Jurkat, Clone E6-1 (cell line): ENCODE data around the gene ANKRD13D.
A peak's percentile ranks its signal among the peaks of the same experiment; 100 is the strongest.

Experiments used
- DNase-seq: peaks from one replicate; pipeline ENCODE4 v3.0.0-alpha.2; 2011; ENCODE audit warnings: low read depth, low spot score
- H3K4me3 ChIP-seq: 2 replicates; pipeline ENCODE4 v1.5.1; 2011; ENCODE audit warnings: mild to moderate bottlenecking, low read length, control low read depth, moderate library complexity

ANKRD13D gene

GRCh38 chr11:67282876-67283371 is 6.2 kb upstream of the ANKRD13D start:
- no peak for DNase-seq
- no peak overlapping the region for H3K4me3 ChIP-seq

GRCh38 chr11:67283481-67283963 is 5.6 kb upstream of the ANKRD13D start:
- H3K4me3 ChIP-seq = no peak overlapping the region
- no peak for DNase-seq

- no peak overlapping the region for H3K4me3 ChIP-seq
- no peak for DNase-seq
These were observed 4.1 kb upstream of the ANKRD13D start for GRCh38 chr11:67284811-67285540.

GRCh38 chr11:67285541-67286498 is 3.3 kb upstream of the ANKRD13D start:
- H3K4me3 ChIP-seq = no peak overlapping the region

GRCh38 chr11:67286621-67287333 is 2.3 kb upstream of the ANKRD13D start:
- DNase-seq = no peak
- H3K4me3 ChIP-seq = peak overlapping the region; percentile 80

More at GRCh38 chr11:67285541-67286498, 3.3 kb upstream of the ANKRD13D start:
- no peak for DNase-seq

GRCh38 chr11:67287355-67288197 is 1.5 kb upstream of the ANKRD13D start:
- DNase-seq = peak; percentile 80
- H3K4me3 ChIP-seq = peak overlapping the region; percentile 80

GRCh38 chr11:67288198-67288451 is 978 bp upstream of the ANKRD13D start:
- DNase-seq = no peak
- H3K4me3 ChIP-seq = peak overlapping the region; percentile 80

- H3K4me3 ChIP-seq = peak overlapping the region; percentile 80
- DNase-seq = peak; percentile 82
These were observed 464 bp upstream of the ANKRD13D start for GRCh38 chr11:67288452-67289225.

GRCh38 chr11:67289651-67290479 is 762 bp downstream of the ANKRD13D start:
- no peak for DNase-seq
- H3K4me3 ChIP-seq = peak overlapping the region; percentile 71

- DNase-seq = no peak
- H3K4me3 ChIP-seq = no peak overlapping the region
These were observed 1.7 kb downstream of the ANKRD13D start for GRCh38 chr11:67290801-67291200.

- no peak for DNase-seq
- H3K4me3 ChIP-seq = no peak overlapping the region
These were observed 2.6 kb downstream of the ANKRD13D start for GRCh38 chr11:67291481-67292381.

- no peak for DNase-seq
- no peak overlapping the region for H3K4me3 ChIP-seq
These were observed 3.6 kb downstream of the ANKRD13D start for GRCh38 chr11:67292671-67293070.

GRCh38 chr11:67293090-67293489 is 4.0 kb downstream of the ANKRD13D start:
- no peak for DNase-seq
- H3K4me3 ChIP-seq = no peak overlapping the region

GRCh38 chr11:67295846-67296245 is 6.7 kb downstream of the ANKRD13D start:
- no peak for DNase-seq

GRCh38 chr11:67298786-67299185 is 9.7 kb downstream of the ANKRD13D start:
- no peak overlapping the region for H3K4me3 ChIP-seq
- no peak for DNase-seq

More at GRCh38 chr11:67295846-67296245, 6.7 kb downstream of the ANKRD13D start:
- no peak overlapping the region for H3K4me3 ChIP-seq
